Panc1 (cell line): Measurements from ENCODE around the gene RALGPS1. TPM values are rescaled to one million over a fixed set of nuclear protein-coding genes. Genes with fewer than 3 reads are reported as not detected.

Source experiments
- ATAC-seq: fragments of 200-7000 bp; cut with Tn5 transposase; 2 replicates; pipeline ENCODE4 v1.9.1; 2020; ENCODE audit warnings: mild to moderate bottlenecking, moderate library complexity
- BruUV-seq: library from RNA; stranded (reverse); fragments of 400-500 nt; replicated peaks from 2 replicates; lab custom pipeline; 2021; lab: Mats Ljungman, UMichigan
- CTCF ChIA-PET: fragments of 300-600 bp; sonication (Branson Sonifier 250); formaldehyde crosslinking; loops from one replicate; lab custom pipeline; 2022; ENCODE audit warnings: antibody characterized with exemption; lab: Charles Lee
- POLR2A ChIA-PET: fragments of 300-600 bp; sonication (Branson Sonifier 250); formaldehyde crosslinking; loops from one replicate; lab custom pipeline; 2022; ENCODE audit warnings: antibody characterized with exemption; lab: Charles Lee
- DNase-seq: peaks from one replicate; pipeline ENCODE4 v3.0.0-alpha.2; 2010; ENCODE audit warnings: low read depth, low spot score
- H3K27ac ChIP-seq: 2 replicates; pipeline ENCODE4 v1.5.1; 2011; ENCODE audit warnings: mild to moderate bottlenecking, low read length, inconsistent platforms
- H3K27me3 ChIP-seq: fragments of 200-500 bp; sonication (Bioruptor generic); 2 replicates; pipeline ENCODE4 v1.6.0; 2014; ENCODE audit warnings: low read length, inconsistent platforms; ENCODE audit not compliant: control insufficient read depth, insufficient read depth
- H3K36me3 ChIP-seq: fragments of 200-500 bp; sonication (Bioruptor generic); 2 replicates; pipeline ENCODE4 v1.5.1; 2014; ENCODE audit warnings: inconsistent platforms, mild to moderate bottlenecking, low read length, moderate library complexity; ENCODE audit not compliant: control insufficient read depth, insufficient read depth
- H3K4me1 ChIP-seq: 2 replicates; pipeline ENCODE4 v1.5.1; 2011; ENCODE audit warnings: inconsistent platforms, mild to moderate bottlenecking, low read length, moderate library complexity; ENCODE audit not compliant: control insufficient read depth, insufficient read depth
- H3K4me3 ChIP-seq, 2 experiments: 2 replicates each; pipeline ENCODE4 v1.5.1; 2011 to 2012; ENCODE audit warnings: low read depth in 2 of 2, low read length in 2 of 2, mild to moderate bottlenecking in 2 of 2, inconsistent platforms in 1 of 2, moderate library complexity in 1 of 2
- H3K9me3 ChIP-seq: fragments of 200-500 bp; sonication (Bioruptor generic); 2 replicates; pipeline ENCODE4 v1.5.1; 2014; ENCODE audit warnings: low read depth, mild to moderate bottlenecking, inconsistent platforms, low read length, moderate library complexity; ENCODE audit not compliant: control insufficient read depth, insufficient read depth
- CTCF ChIP-seq: fragments of 450-650 bp; IDR thresholded peaks from 2 replicates; pipeline ENCODE4 v1.5.1; 2017; ENCODE audit warnings: mild to moderate bottlenecking
- POLR2AphosphoS5 ChIP-seq: IDR thresholded peaks from 2 replicates; pipeline ENCODE4 v1.6.1; 2012; ENCODE audit warnings: mild to moderate bottlenecking, low read depth, low read length, moderate library complexity
- SIN3A ChIP-seq: IDR thresholded peaks from 2 replicates; pipeline ENCODE4 v1.6.1; 2012; ENCODE audit warnings: low read depth, mild to moderate bottlenecking, low read length, moderate library complexity, borderline replicate concordance; ENCODE audit not compliant: insufficient read depth
- TCF7L2 ChIP-seq: IDR thresholded peaks from 2 replicates; pipeline ENCODE4 v1.6.1; 2011; ENCODE audit warnings: mild to moderate bottlenecking, low read depth, low read length, inconsistent platforms
- in situ Hi-C: cut with HindIII; loops from 2 replicates; pipeline ENCODE4 v1.10.0; 2016; ENCODE audit warnings: low sequenced_read_pairs, low pct_unique_long_range_greater_than_20kb
- intact Hi-C: fragments of 100-400 bp; cut with micrococcal nuclease; formaldehyde crosslinking; loops from one replicate; pipeline ENCODE4 v1.10.0; 2022; ENCODE audit not compliant: unreplicated experiment
- total RNA-seq: library from RNA; stranded (reverse); gene quantifications from one replicate; pipeline ENCODE4 v1.2.1, GENCODE V29; 2021; ENCODE audit not compliant: unreplicated experiment
- TF ChIP-seq, protein P1 (sequence below), 2 experiments: IDR thresholded peaks; 2 replicates each; pipeline ENCODE4 v1.6.1; 2011 to 2012; ENCODE audit warnings: low read depth in 2 of 2, control low read depth in 1 of 2, low read length in 1 of 2, mild to moderate bottlenecking in 1 of 2, moderate library complexity in 1 of 2; ENCODE audit not compliant: insufficient read depth in 1 of 2

RALGPS1 gene
- total RNA-seq, 1 experiment from 2014 or later = 7.2 TPM

GRCh38 chr9:127177665-127178265, 263.2 kb downstream of the RALGPS1 start:
- BruUV-seq = no TSS peak
- TF ChIP-seq TCF7L2 (no peak), SIN3A (no peak), POLR2AphosphoS5 (no peak), CTCF (no peak)
- TF ChIP-seq, protein P1, sequence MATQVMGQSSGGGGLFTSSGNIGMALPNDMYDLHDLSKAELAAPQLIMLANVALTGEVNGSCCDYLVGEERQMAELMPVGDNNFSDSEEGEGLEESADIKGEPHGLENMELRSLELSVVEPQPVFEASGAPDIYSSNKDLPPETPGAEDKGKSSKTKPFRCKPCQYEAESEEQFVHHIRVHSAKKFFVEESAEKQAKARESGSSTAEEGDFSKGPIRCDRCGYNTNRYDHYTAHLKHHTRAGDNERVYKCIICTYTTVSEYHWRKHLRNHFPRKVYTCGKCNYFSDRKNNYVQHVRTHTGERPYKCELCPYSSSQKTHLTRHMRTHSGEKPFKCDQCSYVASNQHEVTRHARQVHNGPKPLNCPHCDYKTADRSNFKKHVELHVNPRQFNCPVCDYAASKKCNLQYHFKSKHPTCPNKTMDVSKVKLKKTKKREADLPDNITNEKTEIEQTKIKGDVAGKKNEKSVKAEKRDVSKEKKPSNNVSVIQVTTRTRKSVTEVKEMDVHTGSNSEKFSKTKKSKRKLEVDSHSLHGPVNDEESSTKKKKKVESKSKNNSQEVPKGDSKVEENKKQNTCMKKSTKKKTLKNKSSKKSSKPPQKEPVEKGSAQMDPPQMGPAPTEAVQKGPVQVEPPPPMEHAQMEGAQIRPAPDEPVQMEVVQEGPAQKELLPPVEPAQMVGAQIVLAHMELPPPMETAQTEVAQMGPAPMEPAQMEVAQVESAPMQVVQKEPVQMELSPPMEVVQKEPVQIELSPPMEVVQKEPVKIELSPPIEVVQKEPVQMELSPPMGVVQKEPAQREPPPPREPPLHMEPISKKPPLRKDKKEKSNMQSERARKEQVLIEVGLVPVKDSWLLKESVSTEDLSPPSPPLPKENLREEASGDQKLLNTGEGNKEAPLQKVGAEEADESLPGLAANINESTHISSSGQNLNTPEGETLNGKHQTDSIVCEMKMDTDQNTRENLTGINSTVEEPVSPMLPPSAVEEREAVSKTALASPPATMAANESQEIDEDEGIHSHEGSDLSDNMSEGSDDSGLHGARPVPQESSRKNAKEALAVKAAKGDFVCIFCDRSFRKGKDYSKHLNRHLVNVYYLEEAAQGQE (IDR thresholded peaks at IDR 0.05; ENCODE audit: insufficient read depth in 1 of 2, low read depth in 2 of 2, low read length in 1 of 2) = no peak
- no peaks in the 10 kb centered on the region for H3K27me3 ChIP-seq
- ChIA-PET POLR2A (no interaction called here), CTCF (no interaction called here)
- no peak overlapping the region for H3K27ac ChIP-seq
- intact Hi-C loops (no loop called here), in situ Hi-C loops (no loop called here)
- no peak overlapping the region for H3K4me3 ChIP-seq
- no peak for ATAC-seq
- H3K9me3 ChIP-seq = no peaks in the 10 kb centered on the region
- no peaks in the 10 kb centered on the region for H3K36me3 ChIP-seq
- DNase-seq = no peak
- H3K4me1 ChIP-seq = no peaks in the 10 kb centered on the region

DNA sequence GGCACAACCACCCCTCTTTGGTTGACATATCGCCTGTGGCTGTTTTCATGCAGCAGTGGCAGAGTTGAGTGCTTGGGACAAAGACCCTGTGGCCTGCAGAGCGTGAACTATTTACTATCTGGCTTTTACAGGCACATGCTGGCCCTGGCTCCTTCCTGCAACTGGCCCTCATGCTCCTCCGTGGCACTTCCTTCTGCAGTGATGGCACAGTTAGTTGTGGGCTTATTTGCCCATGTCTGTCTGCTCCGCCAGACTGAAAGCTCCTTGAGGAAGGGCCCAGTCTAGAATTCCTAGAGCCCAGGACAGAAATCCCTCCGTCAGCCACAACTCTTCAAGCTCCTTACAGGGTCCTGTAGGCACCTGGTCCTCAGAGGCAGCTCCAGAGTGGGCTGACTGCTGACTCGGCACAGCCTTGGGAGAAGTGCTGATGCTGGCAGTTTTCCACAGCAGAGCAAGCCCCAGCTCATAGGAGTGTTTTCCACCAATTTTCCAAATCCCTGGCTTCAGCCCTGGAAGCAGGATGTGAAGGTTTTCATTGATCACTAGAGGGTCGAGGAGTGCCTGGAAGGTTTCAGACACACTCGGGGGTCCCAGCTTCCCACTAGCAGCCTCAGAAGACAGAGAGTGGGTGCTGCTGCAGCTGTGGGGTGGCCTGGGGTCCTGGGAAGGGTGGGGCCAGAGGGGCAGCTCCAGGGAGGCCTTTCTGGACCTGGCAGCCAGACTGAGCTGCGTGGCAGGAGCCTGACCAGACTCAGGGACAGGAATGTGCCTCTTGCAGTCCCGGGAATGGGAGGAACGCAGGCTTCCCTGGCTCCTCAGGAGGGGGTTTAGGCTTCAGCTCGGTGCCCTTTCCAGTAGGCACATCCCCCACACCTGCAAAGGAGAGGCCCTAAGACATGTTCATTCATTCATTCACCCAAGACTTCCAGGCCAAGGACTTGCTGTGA, 264.4 kb downstream of the RALGPS1 start:
- Histone ChIP-seq H3K9me3 (no peaks in the 10 kb centered on the region), H3K36me3 (no peaks in the 10 kb centered on the region), H3K27me3 (no peaks in the 10 kb centered on the region), H3K27ac (no peak overlapping the region), H3K4me1 (no peaks in the 10 kb centered on the region), H3K4me3 (no peak overlapping the region)
- TF ChIP-seq, protein P1 (IDR thresholded peaks at IDR 0.05; ENCODE audit: insufficient read depth in 1 of 2, low read depth in 2 of 2, low read length in 1 of 2) = no peak
- TF ChIP-seq SIN3A = no peak
- no peak for TF ChIP-seq CTCF
- TF ChIP-seq POLR2AphosphoS5 = no peak
- TF ChIP-seq TCF7L2 = no peak
- no peak for ATAC-seq
- BruUV-seq = no TSS peak
- ChIA-PET POLR2A (no interaction called here), CTCF (interaction anchor here (0.6 kb wide), 1 partner anchor 311 kb away, joined by 5 read pairs; no protein-coding TSS in a partner anchor)
- no peak for DNase-seq
- in situ Hi-C loops = no loop called here
- intact Hi-C loops = no loop called here
